GM12878 (cell line): ENCODE measurements around the gene GIT1.

ENCODE experiments used
- EP300 ChIP-seq, 2 experiments: fragments of 150-350 bp in 1 of 2; IDR thresholded peaks; 2 replicates each; pipeline ENCODE4 v1.6.1; 2011 to 2012; ENCODE audit warnings: low read depth in 2 of 2, low read length in 2 of 2, borderline replicate concordance in 1 of 2, improper control_type of control experiment in 1 of 2, inconsistent platforms in 1 of 2; ENCODE audit not compliant: control insufficient read depth in 1 of 2
- EZH2 ChIP-seq: IDR thresholded peaks from 2 replicates; pipeline ENCODE4 v1.6.1; 2012; ENCODE audit warnings: low read depth, mild to moderate bottlenecking, control low read depth, inconsistent platforms, low read length, borderline replicate concordance; ENCODE audit not compliant: control insufficient read depth
- MXI1 ChIP-seq: fragments of 150-350 bp; IDR thresholded peaks from 2 replicates; pipeline ENCODE4 v1.6.1; 2011; ENCODE audit warnings: low read depth, mild to moderate bottlenecking, inconsistent platforms, low read length, improper control_type of control experiment
- POLR2A ChIP-seq: IDR thresholded peaks from 2 replicates; pipeline ENCODE4 v1.6.1; 2011; ENCODE audit warnings: low read depth, mild to moderate bottlenecking, low read length
- TBL1XR1 ChIP-seq: IDR thresholded peaks from 2 replicates; pipeline ENCODE4 v1.6.1; 2012; ENCODE audit warnings: low read depth, low read length, improper control_type of control experiment
- TF ChIP-seq, protein P1 (sequence below), 3 experiments: IDR thresholded peaks in 2 of 3; conservative IDR thresholded peaks in 1 of 3; 2 replicates each; pipeline ENCODE4 v1.5.1; 2011; ENCODE audit warnings: low read depth in 3 of 3, low read length in 3 of 3, mild to moderate bottlenecking in 3 of 3, control low read depth in 2 of 3, moderate library complexity in 2 of 3, inconsistent platforms in 1 of 3, mixed read lengths in 1 of 3; ENCODE audit not compliant: control insufficient read depth in 2 of 3, insufficient read depth in 1 of 3; ENCODE audit errors: extremely low read depth in 1 of 3
- TF ChIP-seq, protein P2 (sequence below): IDR thresholded peaks from 2 replicates; pipeline ENCODE4 v1.6.1; 2011; ENCODE audit warnings: low read depth, low read length, improper control_type of control experiment, borderline replicate concordance

DNA sequence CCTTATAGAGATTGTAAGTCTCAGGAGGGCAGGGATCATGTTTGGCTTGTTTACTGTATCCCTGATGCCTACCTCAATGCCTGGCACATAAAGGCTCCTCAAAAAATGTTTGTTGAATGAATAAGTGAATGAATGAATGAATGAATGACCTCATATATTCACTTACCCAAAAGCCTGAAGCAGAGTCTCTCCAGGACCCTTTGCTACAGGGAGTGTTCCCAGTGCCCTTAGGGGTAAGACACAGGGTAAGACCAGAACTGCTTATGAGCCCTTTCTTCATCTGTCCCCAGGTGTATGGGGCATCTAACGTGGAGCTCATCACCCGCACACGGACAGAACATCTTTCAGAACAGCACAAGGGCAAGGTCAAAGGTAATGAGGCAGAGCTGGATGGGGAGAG, 20.9 kb upstream of the GIT1 start:
- TF ChIP-seq EP300 (IDR thresholded peaks at IDR 0.05; ENCODE audit: borderline replicate concordance in 1 of 2, control insufficient read depth in 1 of 2, low read depth in 2 of 2, low read length in 2 of 2) (no peak), EZH2 (no peak), TBL1XR1 (no peak), POLR2A (no peak), MXI1 (no peak)
- TF ChIP-seq, protein P1, sequence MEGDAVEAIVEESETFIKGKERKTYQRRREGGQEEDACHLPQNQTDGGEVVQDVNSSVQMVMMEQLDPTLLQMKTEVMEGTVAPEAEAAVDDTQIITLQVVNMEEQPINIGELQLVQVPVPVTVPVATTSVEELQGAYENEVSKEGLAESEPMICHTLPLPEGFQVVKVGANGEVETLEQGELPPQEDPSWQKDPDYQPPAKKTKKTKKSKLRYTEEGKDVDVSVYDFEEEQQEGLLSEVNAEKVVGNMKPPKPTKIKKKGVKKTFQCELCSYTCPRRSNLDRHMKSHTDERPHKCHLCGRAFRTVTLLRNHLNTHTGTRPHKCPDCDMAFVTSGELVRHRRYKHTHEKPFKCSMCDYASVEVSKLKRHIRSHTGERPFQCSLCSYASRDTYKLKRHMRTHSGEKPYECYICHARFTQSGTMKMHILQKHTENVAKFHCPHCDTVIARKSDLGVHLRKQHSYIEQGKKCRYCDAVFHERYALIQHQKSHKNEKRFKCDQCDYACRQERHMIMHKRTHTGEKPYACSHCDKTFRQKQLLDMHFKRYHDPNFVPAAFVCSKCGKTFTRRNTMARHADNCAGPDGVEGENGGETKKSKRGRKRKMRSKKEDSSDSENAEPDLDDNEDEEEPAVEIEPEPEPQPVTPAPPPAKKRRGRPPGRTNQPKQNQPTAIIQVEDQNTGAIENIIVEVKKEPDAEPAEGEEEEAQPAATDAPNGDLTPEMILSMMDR (IDR thresholded peaks at IDR 0.05 in 2 of 3, conservative IDR thresholded peaks at IDR 0.05 in 1 of 3; ENCODE audit: control insufficient read depth in 2 of 3, extremely low read depth in 1 of 3, insufficient read depth in 1 of 3, low read depth in 3 of 3, low read length in 3 of 3) = no peak
- TF ChIP-seq, protein P2, sequence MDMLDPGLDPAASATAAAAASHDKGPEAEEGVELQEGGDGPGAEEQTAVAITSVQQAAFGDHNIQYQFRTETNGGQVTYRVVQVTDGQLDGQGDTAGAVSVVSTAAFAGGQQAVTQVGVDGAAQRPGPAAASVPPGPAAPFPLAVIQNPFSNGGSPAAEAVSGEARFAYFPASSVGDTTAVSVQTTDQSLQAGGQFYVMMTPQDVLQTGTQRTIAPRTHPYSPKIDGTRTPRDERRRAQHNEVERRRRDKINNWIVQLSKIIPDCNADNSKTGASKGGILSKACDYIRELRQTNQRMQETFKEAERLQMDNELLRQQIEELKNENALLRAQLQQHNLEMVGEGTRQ = no peak
